Ascending aorta (tissue), 2 donors: Measurements from ENCODE around the gene CD40LG. TPM values are rescaled to one million over a fixed set of nuclear protein-coding genes. Genes with fewer than 3 reads are reported as not detected.

ENCODE experiments used
- DNase-seq, 2 donors: peaks; one replicate each; pipeline ENCODE4 v3.0.0-alpha.2; 2019; ENCODE audit warnings: low spot score in 2 of 2
- H3K27ac ChIP-seq, 2 donors: fragments of 200-600 bp; sonication (generic); one replicate each; pipeline ENCODE4 v1.5.1; 2016 to 2017; ENCODE audit warnings: mild to moderate bottlenecking in 1 of 2
- H3K27me3 ChIP-seq: fragments of 200-600 bp; sonication (generic); one replicate; pipeline ENCODE4 v1.5.1; 2017
- H3K36me3 ChIP-seq, 2 donors: fragments of 200-600 bp; sonication (generic); one replicate each; pipeline ENCODE4 v1.5.1; 2016
- H3K4me1 ChIP-seq, 2 donors: fragments of 200-600 bp; sonication (generic); one replicate each; pipeline ENCODE4 v1.5.1; 2016 to 2017; ENCODE audit warnings: mild to moderate bottlenecking in 1 of 2
- H3K4me3 ChIP-seq, 2 donors: fragments of 200-600 bp; sonication (generic); one replicate each; pipeline ENCODE4 v1.5.1; 2016 to 2017; ENCODE audit warnings: mild to moderate bottlenecking in 1 of 2
- H3K9me3 ChIP-seq, 2 donors: fragments of 200-600 bp; sonication (generic); one replicate each; pipeline ENCODE4 v1.5.1; 2016
- intact Hi-C: fragments of 100-400 bp; cut with DNase I; formaldehyde crosslinking; loops from one replicate; pipeline ENCODE4 v1.15.1; 2023
- total RNA-seq: library from RNA; depleted of rRNA; stranded (reverse); fragments of >200 nt; gene quantifications from one replicate; pipeline ENCODE4 v1.1.0, GENCODE V29; 2016
- TF ChIP-seq, protein P1 (sequence below), 3 experiments: fragments of 200-600 bp in 2 of 3; fragments of 450-650 bp in 1 of 3; sonication (generic) in 2 of 3; IDR thresholded peaks; one replicate each; pipeline ENCODE4 v1.5.1; 2016 to 2019; ENCODE audit warnings: antibody characterized with exemption in 3 of 3, mild to moderate bottlenecking in 1 of 3, moderate library complexity in 1 of 3

Gene CD40LG
- total RNA-seq, 1 donor from 2014 or later: not detected

DNA sequence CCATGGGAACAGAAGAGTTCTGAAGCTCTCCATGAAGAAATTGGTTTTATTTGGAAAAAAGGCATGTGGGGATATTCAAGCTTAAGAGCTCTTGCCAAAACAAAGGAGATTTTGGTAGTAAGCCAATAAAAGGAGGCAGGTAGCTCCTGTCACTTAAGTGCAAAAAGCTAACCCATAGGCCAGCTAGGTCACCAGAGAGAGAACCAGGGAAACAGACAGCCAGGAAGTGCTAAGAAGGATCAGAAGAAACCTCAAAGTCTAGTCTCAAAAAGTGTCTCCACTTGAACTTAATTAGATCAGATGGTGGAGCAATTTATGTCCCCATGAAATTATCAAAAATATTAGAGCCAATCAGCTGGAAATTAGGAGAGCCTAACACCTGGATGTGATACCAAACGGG lies 49.2 kb downstream of the CD40LG start:
- no peak overlapping the region for H3K4me3 ChIP-seq
- intact Hi-C loops: no loop called here
- no peak for DNase-seq
- TF ChIP-seq, protein P1, sequence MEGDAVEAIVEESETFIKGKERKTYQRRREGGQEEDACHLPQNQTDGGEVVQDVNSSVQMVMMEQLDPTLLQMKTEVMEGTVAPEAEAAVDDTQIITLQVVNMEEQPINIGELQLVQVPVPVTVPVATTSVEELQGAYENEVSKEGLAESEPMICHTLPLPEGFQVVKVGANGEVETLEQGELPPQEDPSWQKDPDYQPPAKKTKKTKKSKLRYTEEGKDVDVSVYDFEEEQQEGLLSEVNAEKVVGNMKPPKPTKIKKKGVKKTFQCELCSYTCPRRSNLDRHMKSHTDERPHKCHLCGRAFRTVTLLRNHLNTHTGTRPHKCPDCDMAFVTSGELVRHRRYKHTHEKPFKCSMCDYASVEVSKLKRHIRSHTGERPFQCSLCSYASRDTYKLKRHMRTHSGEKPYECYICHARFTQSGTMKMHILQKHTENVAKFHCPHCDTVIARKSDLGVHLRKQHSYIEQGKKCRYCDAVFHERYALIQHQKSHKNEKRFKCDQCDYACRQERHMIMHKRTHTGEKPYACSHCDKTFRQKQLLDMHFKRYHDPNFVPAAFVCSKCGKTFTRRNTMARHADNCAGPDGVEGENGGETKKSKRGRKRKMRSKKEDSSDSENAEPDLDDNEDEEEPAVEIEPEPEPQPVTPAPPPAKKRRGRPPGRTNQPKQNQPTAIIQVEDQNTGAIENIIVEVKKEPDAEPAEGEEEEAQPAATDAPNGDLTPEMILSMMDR (IDR thresholded peaks at IDR 0.05): no peak
- H3K27ac ChIP-seq: no peak overlapping the region
- no peaks in the 10 kb centered on the region for H3K4me1 ChIP-seq
- no peaks in the 10 kb centered on the region for H3K9me3 ChIP-seq
- no peaks in the 10 kb centered on the region for H3K27me3 ChIP-seq
- H3K36me3 ChIP-seq: no peaks in the 10 kb centered on the region

DNA sequence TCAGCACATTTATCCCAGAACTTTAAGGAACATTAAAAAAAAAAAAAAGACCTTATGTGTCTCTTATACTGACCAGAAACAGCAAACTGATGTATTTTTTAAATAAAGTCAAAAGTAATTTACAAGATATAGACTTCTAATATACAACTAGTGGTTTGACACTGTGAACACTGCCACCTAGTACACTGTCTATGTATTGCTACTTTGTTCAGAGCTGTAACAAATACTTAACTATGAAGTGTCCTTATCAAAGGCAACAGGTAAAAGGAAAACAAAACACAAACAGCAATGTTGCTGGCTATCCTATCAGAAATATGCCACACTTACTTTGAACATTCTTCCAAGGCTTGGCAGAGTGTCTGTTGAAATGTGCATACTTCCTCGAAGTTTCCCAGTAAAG lies 60.4 kb downstream of the CD40LG start:
- Histone ChIP-seq H3K9me3 (no peaks in the 10 kb centered on the region), H3K36me3 (no peaks in the 10 kb centered on the region), H3K4me1 (no peaks in the 10 kb centered on the region), H3K27me3 (no peaks in the 10 kb centered on the region), H3K27ac (no peak overlapping the region), H3K4me3 (no peak overlapping the region)
- TF ChIP-seq, protein P1 (IDR thresholded peaks at IDR 0.05): peak in 2 of 3 experiments; percentile 14 to 27
- intact Hi-C loops: no loop called here
- DNase-seq: no peak

Other genes with a start within 250 kb of the CD40LG start
- not detected for gene BRS3, start 160.2 kb upstream of the CD40LG start, total RNA-seq
- gene HTATSF1, start 150.6 kb upstream of the CD40LG start, total RNA-seq: 3.7 TPM
- gene VGLL1, start 115.9 kb upstream of the CD40LG start, total RNA-seq: not detected
- 17.6 TPM for gene ARHGEF6, start 132.8 kb downstream of the CD40LG start, total RNA-seq
- 112 TPM for gene RBMX, start 232.6 kb downstream of the CD40LG start, total RNA-seq